Measurements from ENCODE around the gene CSE1L.

CSE1L gene

DNA sequence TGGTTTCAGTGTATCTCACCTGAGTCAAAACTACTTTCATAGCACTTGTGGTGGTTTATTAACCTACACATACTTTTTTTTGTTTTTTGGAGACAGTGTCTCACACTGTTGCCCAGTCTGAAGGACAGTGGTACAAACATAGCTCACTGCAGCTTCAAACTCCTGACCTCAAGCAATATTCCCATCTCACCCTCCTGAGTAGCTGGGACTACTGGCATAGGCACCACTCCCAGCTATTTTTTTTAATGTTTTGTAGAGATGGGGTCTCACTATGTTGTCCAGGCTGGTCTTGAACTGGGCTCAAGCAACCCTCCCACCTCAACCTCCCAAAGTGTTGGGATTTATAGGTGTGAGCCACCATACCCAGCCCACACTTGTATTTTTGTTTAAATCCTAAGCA is 92.3 kb downstream of the CSE1L start:
- Mint-ChIP-seq H3K4me3 (no peak overlapping the region), H3K4me1 (no peaks in the 10 kb centered on the region), H3K9me3 (no peaks in the 10 kb centered on the region), H3K27me3 (ENCODE audit: low read depth) (no peaks in the 10 kb centered on the region), H3K36me3 (ENCODE audit: low read depth) (peaks cover 41% of the 10 kb centered on the region), H3K27ac (no peak overlapping the region)
- TF ChIP-seq, protein P1, sequence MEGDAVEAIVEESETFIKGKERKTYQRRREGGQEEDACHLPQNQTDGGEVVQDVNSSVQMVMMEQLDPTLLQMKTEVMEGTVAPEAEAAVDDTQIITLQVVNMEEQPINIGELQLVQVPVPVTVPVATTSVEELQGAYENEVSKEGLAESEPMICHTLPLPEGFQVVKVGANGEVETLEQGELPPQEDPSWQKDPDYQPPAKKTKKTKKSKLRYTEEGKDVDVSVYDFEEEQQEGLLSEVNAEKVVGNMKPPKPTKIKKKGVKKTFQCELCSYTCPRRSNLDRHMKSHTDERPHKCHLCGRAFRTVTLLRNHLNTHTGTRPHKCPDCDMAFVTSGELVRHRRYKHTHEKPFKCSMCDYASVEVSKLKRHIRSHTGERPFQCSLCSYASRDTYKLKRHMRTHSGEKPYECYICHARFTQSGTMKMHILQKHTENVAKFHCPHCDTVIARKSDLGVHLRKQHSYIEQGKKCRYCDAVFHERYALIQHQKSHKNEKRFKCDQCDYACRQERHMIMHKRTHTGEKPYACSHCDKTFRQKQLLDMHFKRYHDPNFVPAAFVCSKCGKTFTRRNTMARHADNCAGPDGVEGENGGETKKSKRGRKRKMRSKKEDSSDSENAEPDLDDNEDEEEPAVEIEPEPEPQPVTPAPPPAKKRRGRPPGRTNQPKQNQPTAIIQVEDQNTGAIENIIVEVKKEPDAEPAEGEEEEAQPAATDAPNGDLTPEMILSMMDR (IDR thresholded peaks at IDR 0.05; ENCODE audit: unreplicated experiment in 3 of 3): no peak

DNA sequence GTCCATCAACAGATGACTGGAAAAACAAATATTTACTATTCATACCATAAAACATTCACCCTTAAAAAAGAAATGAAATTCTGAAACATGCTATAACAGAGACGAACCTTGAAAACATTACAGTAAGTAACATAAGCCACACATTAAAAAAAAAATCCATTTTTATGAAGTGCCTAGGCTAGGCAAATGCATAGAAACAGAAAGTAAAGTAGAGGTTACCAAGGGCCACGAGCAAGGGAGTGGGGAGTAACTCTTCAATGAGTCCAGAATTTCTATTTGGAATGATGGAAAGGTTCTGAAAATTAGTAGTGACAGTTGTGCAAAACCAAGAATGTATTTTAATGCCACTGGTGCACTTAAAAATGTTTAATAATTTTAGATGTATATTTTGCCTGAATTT is 94.3 kb downstream of the CSE1L start:
- H3K4me1 Mint-ChIP-seq: no peaks in the 10 kb centered on the region
- TF ChIP-seq, protein P1 (IDR thresholded peaks at IDR 0.05; ENCODE audit: unreplicated experiment in 3 of 3): no peak

DNA sequence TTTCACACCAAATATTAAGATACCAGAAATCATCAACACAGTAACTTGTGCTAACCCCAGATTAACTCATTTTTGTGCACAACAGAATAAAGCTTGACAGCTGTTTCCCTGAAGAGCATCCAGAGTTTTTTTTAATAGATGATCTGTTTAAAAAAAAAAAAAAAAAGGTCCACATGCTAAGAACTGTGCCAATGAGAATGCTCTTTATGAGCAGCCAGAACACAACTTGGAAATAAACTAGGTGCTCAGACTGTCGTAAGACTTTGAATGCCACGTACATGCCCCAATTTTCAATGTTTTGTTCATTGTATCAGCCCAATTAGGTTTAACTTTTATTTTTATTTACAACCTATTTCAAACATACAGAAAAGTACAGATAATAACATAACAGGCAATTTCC is 94.7 kb downstream of the CSE1L start:
- Mint-ChIP-seq H3K27ac (no peak overlapping the region), H3K36me3 (ENCODE audit: low read depth) (peaks cover 39% of the 10 kb centered on the region), H3K27me3 (ENCODE audit: low read depth) (no peaks in the 10 kb centered on the region), H3K9me3 (no peaks in the 10 kb centered on the region), H3K4me1 (no peaks in the 10 kb centered on the region), H3K4me3 (no peak overlapping the region)
- TF ChIP-seq, protein P1 (IDR thresholded peaks at IDR 0.05; ENCODE audit: unreplicated experiment in 3 of 3): no peak

More for the DNA sequence above, 94.3 kb downstream of the CSE1L start:
- H3K27me3 Mint-ChIP-seq (ENCODE audit: low read depth): no peaks in the 10 kb centered on the region
- H3K4me3 Mint-ChIP-seq: no peak overlapping the region
- H3K9me3 Mint-ChIP-seq: no peaks in the 10 kb centered on the region
- peaks cover 41% of the 10 kb centered on the region for H3K36me3 Mint-ChIP-seq (ENCODE audit: low read depth)
- H3K27ac Mint-ChIP-seq: peak overlapping the region in 1 of 3 experiments; percentile 44
